Globus pallidus (tissue), 1 donor: ENCODE data around the gene NUTF2.
A peak's percentile ranks its signal among the peaks of the same experiment; 100 is the strongest.
"Not testable (repeated sequence)": the region's sequence is repeated elsewhere in the genome, so short reads cannot be mapped to it uniquely, and the experiment has no call there.

Experiments used
- DNase-seq: peaks from one replicate; pipeline ENCODE4 v3.0.0-alpha.2; 2015; ENCODE audit warnings: low spot score

The NUTF2 gene

GRCh38 chr16:67864044-67864443, 17.3 kb downstream of the NUTF2 start:
- not testable (repeated sequence) for DNase-seq

- no peak for DNase-seq
Observed at GRCh38 chr16:67864594-67864993, 17.9 kb downstream of the NUTF2 start.

- no peak for DNase-seq
Observed at GRCh38 chr16:67865318-67865717, 18.6 kb downstream of the NUTF2 start.

- no peak for DNase-seq
Observed at GRCh38 chr16:67868290-67868689, 21.6 kb downstream of the NUTF2 start.

GRCh38 chr16:67869653-67870052, 22.9 kb downstream of the NUTF2 start:
- DNase-seq: no peak

GRCh38 chr16:67871256-67871655, 24.5 kb downstream of the NUTF2 start:
- no peak for DNase-seq

- DNase-seq: no peak
Observed at GRCh38 chr16:67872131-67872630, 25.4 kb downstream of the NUTF2 start.

GRCh38 chr16:67872631-67873434, 26.1 kb downstream of the NUTF2 start, which contains the start of gene EDC4:
TSS of gene EDC4 (plus strand) at chr16:67873052. CDS start at chr16:67873262, 210 bp downstream.
- peak; percentile 74 for DNase-seq

GRCh38 chr16:67873435-67874370, 27.0 kb downstream of the NUTF2 start:
- DNase-seq: no peak

- no peak for DNase-seq
Observed at GRCh38 chr16:67874372-67874771, 27.6 kb downstream of the NUTF2 start.

GRCh38 chr16:67877064-67877463, 30.3 kb downstream of the NUTF2 start:
- no peak for DNase-seq

GRCh38 chr16:67878232-67878631, 31.5 kb downstream of the NUTF2 start:
- no peak for DNase-seq

- DNase-seq: no peak
Observed at GRCh38 chr16:67878846-67879245, 32.1 kb downstream of the NUTF2 start.

GRCh38 chr16:67879462-67879861, 32.7 kb downstream of the NUTF2 start:
- DNase-seq: no peak

- no peak for DNase-seq
Observed at GRCh38 chr16:67879936-67880335, 33.2 kb downstream of the NUTF2 start.

GRCh38 chr16:67880584-67880983, 33.9 kb downstream of the NUTF2 start:
- DNase-seq: no peak

- peak; percentile 86 for DNase-seq
Observed at GRCh38 chr16:67881621-67882161, 35.0 kb downstream of the NUTF2 start.

GRCh38 chr16:67882374-67883145, 35.8 kb downstream of the NUTF2 start:
- peak; percentile 96 for DNase-seq

GRCh38 chr16:67883146-67883871, 36.6 kb downstream of the NUTF2 start:
- DNase-seq: no peak

- DNase-seq: no peak
Observed at GRCh38 chr16:67883872-67884261, 37.1 kb downstream of the NUTF2 start.

- DNase-seq: peak; percentile 89
Observed at GRCh38 chr16:67884684-67885083, 38.0 kb downstream of the NUTF2 start, which contains the start of gene NRN1L. TSS of gene NRN1L (plus strand) at chr16:67884885. CDS start at chr16:67884904, 19 bp downstream.
